Prostate gland (tissue), 2 donors: ENCODE measurements around the gene MUC5AC. TPM values are rescaled to one million over a fixed set of nuclear protein-coding genes. Genes with fewer than 3 reads are reported as not detected.

Source experiments
- DNase-seq: peaks from one replicate; pipeline ENCODE4 v3.0.0-alpha.2; 2019; ENCODE audit warnings: low spot score
- H3K27ac ChIP-seq, 2 donors: fragments of 200-600 bp; sonication (generic); 2 replicates each; pipeline ENCODE4 v1.5.1; 2017 to 2019
- H3K27me3 ChIP-seq: fragments of 200-600 bp; sonication (generic); replicated peaks from 2 replicates; pipeline ENCODE4 v1.5.1; 2019; ENCODE audit not compliant: insufficient read depth
- H3K36me3 ChIP-seq, 2 donors: fragments of 200-600 bp; sonication (generic); 1 replicate in 1 of 2; 2 replicates in 1 of 2; pipeline versions ENCODE4 v1.5.1 to v1.8.1; 2017 to 2019
- H3K4me1 ChIP-seq: fragments of 200-600 bp; sonication (generic); replicated peaks from 2 replicates; pipeline ENCODE4 v1.5.1; 2019
- H3K4me3 ChIP-seq, 2 donors: fragments of 200-600 bp; sonication (generic); 2 replicates each; pipeline ENCODE4 v1.5.1; 2017 to 2019
- H3K9me3 ChIP-seq: fragments of 200-600 bp; sonication (generic); 2 replicates; pipeline ENCODE4 v1.5.1; 2017
- CTCF ChIP-seq, 4 experiments: fragments of 200-600 bp in 2 of 4; fragments of 450-650 bp in 2 of 4; sonication (generic) in 2 of 4; IDR thresholded peaks; 1 replicate in 3 of 4; 2 replicates in 1 of 4; pipeline ENCODE4 v1.5.1; 2016 to 2019; ENCODE audit warnings: antibody characterized with exemption in 4 of 4, mild to moderate bottlenecking in 2 of 4, moderate library complexity in 2 of 4
- POLR2A ChIP-seq: fragments of 450-650 bp; IDR thresholded peaks from one replicate; pipeline ENCODE4 v1.6.1; 2016; ENCODE audit warnings: antibody characterized with exemption, mild to moderate bottlenecking
- POLR2AphosphoS5 ChIP-seq: sonication (generic); formaldehyde crosslinking; IDR thresholded peaks from one replicate; pipeline ENCODE4 v1.6.1; 2017; ENCODE audit warnings: antibody characterized with exemption
- WGBS: methylation state at CpG from one replicate; pipeline ENCODE4 v1.1.5; 2018; 5-methylcytosine and 5-hydroxymethylcytosine counted together
- intact Hi-C: fragments of 100-400 bp; cut with DNase I; formaldehyde crosslinking; loops from one replicate; pipeline ENCODE4 v1.14.2; 2022
- total RNA-seq, 2 donors: library from RNA; depleted of rRNA; stranded (reverse); fragments of >200 nt; gene quantifications; one replicate each; pipeline ENCODE4 v1.1.0, GENCODE V29; 2016

MUC5AC gene
- total RNA-seq, 2 donors from 2014 or later: 0.05 to 0.45 TPM

DNA sequence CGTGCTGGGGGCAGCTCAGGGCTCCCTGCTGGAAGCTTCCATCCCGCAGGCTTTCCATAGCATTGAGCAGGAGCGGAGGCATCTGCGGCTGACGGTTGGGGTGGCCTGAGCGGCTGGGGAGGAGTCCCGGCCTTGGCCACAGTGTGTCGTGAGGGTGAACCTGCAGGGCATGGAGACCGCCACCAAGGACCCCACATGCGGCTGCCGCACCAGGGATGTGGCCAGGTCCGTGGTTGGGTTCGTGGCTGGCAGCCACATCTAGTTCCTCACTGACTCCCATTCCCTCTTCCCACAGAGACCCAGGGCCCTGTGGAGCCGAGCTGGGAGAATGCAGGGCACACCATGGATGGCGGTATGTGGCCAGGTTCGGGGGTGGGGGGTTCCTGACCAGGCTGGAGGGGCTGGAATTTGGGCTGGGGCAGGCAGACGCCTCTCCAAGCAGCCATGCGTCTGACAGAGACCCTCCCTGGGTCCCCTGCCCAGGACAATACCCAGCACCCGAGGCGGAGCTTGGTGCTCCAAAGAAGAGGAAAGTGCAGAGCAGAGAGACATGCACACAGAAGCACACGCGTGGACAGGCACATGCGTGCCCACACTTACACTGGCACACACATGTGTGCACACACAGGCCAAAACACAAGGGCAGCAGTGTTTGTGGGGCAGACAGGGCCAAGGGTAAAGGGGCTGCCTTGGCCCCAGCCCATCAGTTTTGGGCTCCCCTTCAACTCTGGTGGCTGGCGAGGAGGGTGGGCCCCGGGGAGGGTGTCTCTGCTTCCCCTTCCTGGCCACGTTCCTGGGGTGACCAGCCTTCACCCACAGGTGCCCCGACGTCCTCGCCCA lies 67.9 kb downstream of the MUC5AC start:
- TF ChIP-seq CTCF (IDR thresholded peaks at IDR 0.05) (no peak), POLR2A (no peak), POLR2AphosphoS5 (no peak)
- DNase-seq: no peak
- 87% methylated on average over 24 of the region's 29 CpGs for WGBS
- Histone ChIP-seq H3K4me3 (no peak overlapping the region), H3K9me3 (no peaks in the 10 kb centered on the region), H3K36me3 (no peaks in the 10 kb centered on the region), H3K27ac (no peak overlapping the region), H3K4me1 (no peaks in the 10 kb centered on the region), H3K27me3 (peaks cover 30% of the 10 kb centered on the region)
- intact Hi-C loops: no loop called here

DNA sequence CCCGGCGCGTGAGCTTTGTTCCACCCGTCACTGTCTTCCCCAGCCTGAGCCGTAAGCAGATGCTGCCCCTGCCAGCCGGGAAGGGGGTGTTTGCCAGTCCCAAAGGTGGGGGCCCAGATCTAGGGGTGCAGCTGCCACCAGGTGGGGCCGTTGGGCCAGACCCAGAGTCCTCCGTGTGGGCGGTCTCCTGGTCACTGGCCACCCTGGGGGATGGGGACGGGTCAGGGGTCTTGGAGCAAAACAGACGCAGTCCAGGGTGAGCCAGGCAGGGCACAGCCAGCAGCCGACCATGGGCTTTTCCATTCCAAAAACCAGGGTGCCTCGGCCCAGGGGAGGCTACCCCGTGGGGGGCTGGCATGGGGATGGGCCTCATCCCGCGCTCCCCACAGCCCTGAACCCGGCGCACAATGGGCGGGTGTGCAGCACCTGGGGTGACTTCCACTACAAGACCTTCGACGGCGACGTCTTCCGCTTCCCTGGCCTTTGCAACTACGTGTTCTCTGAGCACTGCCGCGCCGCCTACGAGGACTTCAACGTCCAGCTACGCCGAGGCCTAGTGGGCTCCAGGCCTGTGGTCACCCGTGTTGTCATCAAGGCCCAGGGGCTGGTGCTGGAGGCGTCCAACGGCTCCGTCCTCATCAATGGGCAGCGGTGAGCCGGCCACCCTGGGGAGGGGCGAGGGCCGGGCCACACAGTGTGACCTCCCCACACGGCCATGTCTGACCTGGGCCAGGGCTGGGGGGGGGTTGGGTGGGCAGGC lies 68.7 kb downstream of the MUC5AC start:
- Histone ChIP-seq H3K27me3 (peaks cover 32% of the 10 kb centered on the region), H3K4me1 (no peaks in the 10 kb centered on the region), H3K36me3 (no peaks in the 10 kb centered on the region), H3K27ac (no peak overlapping the region), H3K9me3 (no peaks in the 10 kb centered on the region), H3K4me3 (no peak overlapping the region)
- intact Hi-C loops: no loop called here
- WGBS: 80% methylated on average over 39 of the region's 41 CpGs
- no peak for DNase-seq
- no peak for TF ChIP-seq CTCF (IDR thresholded peaks at IDR 0.05)
- no peak for TF ChIP-seq POLR2A
- no peak for TF ChIP-seq POLR2AphosphoS5

- H3K4me3 ChIP-seq: no peak overlapping the region
- H3K27me3 ChIP-seq: peaks cover 28% of the 10 kb centered on the region
- H3K9me3 ChIP-seq: no peaks in the 10 kb centered on the region
- no peak overlapping the region for H3K27ac ChIP-seq
- H3K4me1 ChIP-seq: no peaks in the 10 kb centered on the region
- no peak for DNase-seq
- no peaks in the 10 kb centered on the region for H3K36me3 ChIP-seq
- intact Hi-C loops: no loop called here
- 60% methylated on average over 23 of the region's 23 CpGs for WGBS
- TF ChIP-seq POLR2A (no peak), CTCF (IDR thresholded peaks at IDR 0.05) (no peak), POLR2AphosphoS5 (no peak)
Observed at GRCh38 chr11:1226986-1227550, 69.3 kb downstream of the MUC5AC start.

DNA sequence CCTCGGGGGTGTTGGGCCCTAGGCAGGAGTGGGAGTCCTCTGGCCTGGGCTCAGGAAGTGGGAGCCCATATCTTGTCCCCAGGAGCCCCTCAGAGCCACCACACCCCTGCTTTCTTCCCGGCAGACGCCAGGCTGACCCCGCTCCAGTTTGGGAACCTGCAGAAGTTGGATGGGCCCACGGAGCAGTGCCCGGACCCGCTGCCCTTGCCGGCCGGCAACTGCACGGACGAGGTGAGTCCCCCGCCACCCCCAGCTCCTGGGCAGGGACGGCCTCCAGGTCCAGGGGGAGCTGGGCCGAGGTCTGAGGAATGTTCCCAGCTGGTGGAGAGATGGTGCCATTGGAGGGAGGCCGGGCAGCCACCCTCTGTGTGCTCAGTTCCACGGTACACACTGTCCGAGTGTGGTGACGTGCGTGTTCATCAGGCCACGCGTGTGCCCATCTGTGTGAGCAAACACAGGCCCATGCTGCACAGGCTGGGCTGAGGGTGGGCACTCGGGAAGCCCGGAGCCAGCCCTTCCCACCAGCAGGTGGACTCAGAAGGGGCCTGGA lies 69.9 kb downstream of the MUC5AC start:
- no peak for DNase-seq
- H3K27ac ChIP-seq: no peak overlapping the region
- H3K4me3 ChIP-seq: no peak overlapping the region
- no peaks in the 10 kb centered on the region for H3K36me3 ChIP-seq
- intact Hi-C loops: no loop called here
- no peaks in the 10 kb centered on the region for H3K9me3 ChIP-seq
- WGBS: 82% methylated on average over 23 of the region's 23 CpGs
- TF ChIP-seq POLR2A (no peak), CTCF (IDR thresholded peaks at IDR 0.05) (no peak), POLR2AphosphoS5 (no peak)
- H3K27me3 ChIP-seq: peaks cover 26% of the 10 kb centered on the region
- H3K4me1 ChIP-seq: no peaks in the 10 kb centered on the region
